ENCODE measurements around the gene AREG.

- TF ChIP-seq CTCF (IDR thresholded peaks at IDR 0.05) (no peak), POLR2A (IDR thresholded peaks at IDR 0.05) (no peak)
Measured at GRCh38 chr4:74455361-74456055, 10.6 kb downstream of the AREG start.

Data from suprapubic skin (tissue), 3 donors.